ENCODE data around the gene P3H2. TPM values are rescaled to one million over a fixed set of nuclear protein-coding genes. Genes with fewer than 3 reads are reported as not detected.

The P3H2 gene
- total RNA-seq, 2 donors from 2014 or later = 5.1 to 5.4 TPM

GRCh38 chr3:189937302-189938127 is 183.2 kb downstream of the P3H2 start:
- H3K27ac ChIP-seq = no peak overlapping the region
- no peaks in the 10 kb centered on the region for H3K27me3 ChIP-seq
- no peak overlapping the region for H3K4me3 ChIP-seq
- no peaks in the 10 kb centered on the region for H3K9me3 ChIP-seq
- no peak for TF ChIP-seq CTCF (IDR thresholded peaks at IDR 0.05)
- no peaks in the 10 kb centered on the region for H3K36me3 ChIP-seq
- no peak for DNase-seq (ENCODE audit: low spot score)
- H3K4me1 ChIP-seq = no peaks in the 10 kb centered on the region

GRCh38 chr3:189936201-189936945 is 184.3 kb downstream of the P3H2 start:
- TF ChIP-seq CTCF (IDR thresholded peaks at IDR 0.05) = no peak
- H3K27ac ChIP-seq = no peak overlapping the region
- H3K4me3 ChIP-seq = no peak overlapping the region
- no peaks in the 10 kb centered on the region for H3K9me3 ChIP-seq
- no peaks in the 10 kb centered on the region for H3K27me3 ChIP-seq
- H3K36me3 ChIP-seq = no peaks in the 10 kb centered on the region
- no peak for DNase-seq (ENCODE audit: low spot score)
- H3K4me1 ChIP-seq = no peaks in the 10 kb centered on the region

- no peak overlapping the region for H3K4me3 ChIP-seq
- no peaks in the 10 kb centered on the region for H3K36me3 ChIP-seq
- no peaks in the 10 kb centered on the region for H3K27me3 ChIP-seq
- H3K27ac ChIP-seq = no peak overlapping the region
- peaks cover 0 to 4% of the 10 kb centered on the region in 2 donors for H3K9me3 ChIP-seq
- no peak for DNase-seq (ENCODE audit: low spot score)
- no peaks in the 10 kb centered on the region for H3K4me1 ChIP-seq
- TF ChIP-seq CTCF (IDR thresholded peaks at IDR 0.05) = no peak
Observed at GRCh38 chr3:189927975-189928895, 192.5 kb downstream of the P3H2 start.

DNA sequence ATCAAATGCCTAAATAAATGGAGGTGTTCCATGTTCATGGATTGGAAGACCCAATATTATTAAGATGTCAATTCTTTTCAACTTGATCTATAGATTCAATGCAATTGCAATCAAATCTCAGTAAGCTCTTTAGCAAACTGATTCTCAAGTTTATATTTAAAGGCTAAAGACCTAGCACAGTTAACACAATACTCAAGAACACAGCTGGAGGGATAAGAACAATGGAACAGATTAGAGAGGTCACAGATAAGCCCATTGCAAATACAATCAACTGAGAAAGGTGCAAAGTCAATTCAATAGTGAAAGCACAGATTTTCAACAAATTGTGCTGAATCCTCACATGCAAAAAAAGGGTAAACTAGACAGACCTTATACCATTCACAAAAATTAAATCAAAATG is 198.9 kb downstream of the P3H2 start:
- Histone ChIP-seq H3K36me3 (no peaks in the 10 kb centered on the region), H3K27me3 (no peaks in the 10 kb centered on the region), H3K4me3 (no peak overlapping the region), H3K9me3 (peaks cover 0 to 20% of the 10 kb centered on the region in 2 donors), H3K4me1 (no peaks in the 10 kb centered on the region), H3K27ac (no peak overlapping the region)
- no peak for DNase-seq (ENCODE audit: low spot score)
- no peak for TF ChIP-seq CTCF (IDR thresholded peaks at IDR 0.05)

DNA sequence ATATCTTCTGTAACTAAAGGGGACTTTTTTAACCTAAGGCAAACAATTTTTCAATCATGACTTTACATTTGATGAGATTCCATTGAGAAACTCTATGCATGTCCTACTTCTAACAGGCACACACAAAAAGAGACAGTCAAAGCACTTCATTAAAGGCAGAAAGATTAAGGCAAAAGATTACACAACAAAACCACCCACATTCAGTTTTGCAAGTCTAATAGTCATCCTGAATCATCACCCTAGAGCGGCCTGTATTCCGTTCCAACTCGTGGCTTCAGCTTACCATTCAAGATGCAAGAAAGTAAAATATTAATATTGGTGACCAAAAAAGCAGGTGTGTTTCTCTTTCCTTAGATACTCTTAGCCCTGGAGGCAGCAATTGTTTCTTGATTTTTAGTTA is 205.9 kb downstream of the P3H2 start:
- Histone ChIP-seq H3K27me3 (no peaks in the 10 kb centered on the region), H3K4me3 (no peak overlapping the region), H3K4me1 (no peaks in the 10 kb centered on the region), H3K9me3 (no peaks in the 10 kb centered on the region), H3K27ac (no peak overlapping the region), H3K36me3 (no peaks in the 10 kb centered on the region)
- no peak for TF ChIP-seq CTCF (IDR thresholded peaks at IDR 0.05)
- no peak for DNase-seq (ENCODE audit: low spot score)

All from right atrium auricular region (tissue), 2 donors.